GM12878 (cell line): Measurements from ENCODE around the gene AQP2. TPM values are rescaled to one million over a fixed set of nuclear protein-coding genes. Genes with fewer than 3 reads are reported as not detected.

Experiments
- ATAC-seq: fragments of 200-7000 bp; cut with Tn5 transposase; 3 replicates; pipeline ENCODE4 v1.9.1; 2020; ENCODE audit warnings: mild to moderate bottlenecking, moderate library complexity
- BruUV-seq: library from RNA; stranded (reverse); fragments of 400-500 nt; replicated peaks from 2 replicates; lab custom pipeline; 2021; lab: Mats Ljungman, UMichigan
- CTCF ChIA-PET: fragments of 300-600 bp; sonication (Branson Sonifier 250); formaldehyde crosslinking; extraction: SDS; loops from one replicate; lab custom pipeline; 2021; ENCODE audit warnings: inconsistent platforms; lab: Yijun Ruan, JAX
- POLR2A ChIA-PET: fragments of 350-600 bp; formaldehyde crosslinking; extraction: SDS; loops from one replicate; lab custom pipeline; 2021; ENCODE audit warnings: inconsistent platforms; lab: Charles Lee
- RAD21 ChIA-PET: fragments of 300-600 bp; sonication (Branson Sonifier 250); formaldehyde crosslinking; loops from one replicate; lab custom pipeline; 2023; ENCODE audit warnings: antibody characterized with exemption; ENCODE audit not compliant: unreplicated experiment; lab: Charles Lee
- SMC1A ChIA-PET: fragments of 300-600 bp; sonication (Branson Sonifier 250); formaldehyde crosslinking; loops from one replicate; lab custom pipeline; 2023; ENCODE audit not compliant: unreplicated experiment, uncharacterized antibody; lab: Charles Lee
- DNase-seq: peaks from one replicate; pipeline ENCODE4 v3.0.0-alpha.2; 2011; ENCODE audit warnings: low read depth, low spot score
- FAIRE-seq: peaks from 3 replicates; lab custom pipeline; 2011; peaks lifted over from hg19 to GRCh38; lab: Jason Lieb, UNC
- H2AFZ ChIP-seq: 2 replicates; pipeline ENCODE4 v1.6.0; 2011; ENCODE audit warnings: low read depth, low read length, control low read depth; ENCODE audit not compliant: control insufficient read depth
- H3K27ac ChIP-seq: 2 replicates; pipeline ENCODE4 v1.5.1; 2011; ENCODE audit warnings: control low read depth; ENCODE audit not compliant: control insufficient read depth, insufficient read depth
- H3K27me3 ChIP-seq, 2 experiments: replicated peaks in 1 of 2; 2 replicates each; pipeline versions ENCODE4 v1.6.0 to v1.6.1; 2011; ENCODE audit warnings: low read length in 1 of 2; ENCODE audit not compliant: control insufficient read depth in 2 of 2, insufficient read depth in 2 of 2
- H3K36me3 ChIP-seq, 2 experiments: 2 replicates each; pipeline ENCODE4 v1.5.1; 2011; ENCODE audit warnings: low read length in 1 of 2; ENCODE audit not compliant: control insufficient read depth in 2 of 2, insufficient read depth in 2 of 2
- H3K4me1 ChIP-seq: 2 replicates; pipeline ENCODE4 v1.6.1; 2011; ENCODE audit warnings: mild to moderate bottlenecking, low read length, moderate library complexity, mixed read lengths; ENCODE audit not compliant: control insufficient read depth, insufficient read depth
- H3K4me2 ChIP-seq: 2 replicates; pipeline ENCODE4 v1.6.0; 2011; ENCODE audit warnings: control low read depth; ENCODE audit not compliant: control insufficient read depth, insufficient read depth
- H3K4me3 ChIP-seq: fragments of 200-600 bp; sonication (generic); 2 replicates; pipeline ENCODE4 v1.5.1; 2016
- H3K79me2 ChIP-seq: 2 replicates; pipeline ENCODE4 v1.6.0; 2011; ENCODE audit warnings: low read length; ENCODE audit not compliant: control insufficient read depth, insufficient read depth
- H3K9ac ChIP-seq: 2 replicates; pipeline ENCODE4 v1.8.0; 2011; ENCODE audit warnings: low read length, control low read depth, mixed read lengths; ENCODE audit not compliant: control insufficient read depth, insufficient read depth
- H3K9me3 ChIP-seq: replicated peaks from 3 replicates; pipeline ENCODE4 v1.5.1; 2011; ENCODE audit warnings: mild to moderate bottlenecking, low read length; ENCODE audit not compliant: control insufficient read depth, insufficient read depth
- H4K20me1 ChIP-seq: 2 replicates; pipeline ENCODE4 v1.6.0; 2011; ENCODE audit not compliant: control insufficient read depth, insufficient read depth
- BHLHE40 ChIP-seq, 2 experiments: fragments of 450-650 bp in 1 of 2; IDR thresholded peaks; 2 replicates each; pipeline ENCODE4 v1.6.1; 2011 to 2017; ENCODE audit warnings: low read depth in 2 of 2, borderline replicate concordance in 1 of 2, improper control_type of control experiment in 1 of 2, low read length in 1 of 2, mild to moderate bottlenecking in 1 of 2
- CHD2 ChIP-seq: IDR thresholded peaks from 2 replicates; pipeline ENCODE4 v1.6.1; 2011; ENCODE audit warnings: low read depth, low read length, improper control_type of control experiment, borderline replicate concordance
- CHD4 ChIP-seq: fragments of 200-600 bp; sonication (generic); IDR thresholded peaks from 2 replicates; pipeline ENCODE4 v1.6.1; 2016; ENCODE audit warnings: mild to moderate bottlenecking
- DPF2 ChIP-seq: fragments of 450-650 bp; IDR thresholded peaks from 2 replicates; pipeline ENCODE4 v1.6.1; 2017; ENCODE audit warnings: mild to moderate bottlenecking
- FOS ChIP-seq: IDR thresholded peaks from 3 replicates; pipeline ENCODE4 v1.6.1; 2011; ENCODE audit warnings: borderline replicate concordance; ENCODE audit not compliant: insufficient read length; ENCODE audit errors: extremely low read depth
- HDAC6 ChIP-seq: fragments of 200-600 bp; sonication (generic); IDR thresholded peaks from one replicate; pipeline ENCODE4 v1.8.0; 2017; ENCODE audit warnings: antibody characterized with exemption; ENCODE audit not compliant: unreplicated experiment
- IKZF1 ChIP-seq: fragments of 450-650 bp; conservative IDR thresholded peaks from 2 replicates; pipeline ENCODE4 v1.6.1; 2017; ENCODE audit warnings: antibody characterized with exemption, mild to moderate bottlenecking
- NFXL1 ChIP-seq: fragments of 450-650 bp; IDR thresholded peaks from 2 replicates; pipeline ENCODE4 v1.6.1; 2017; ENCODE audit warnings: antibody characterized with exemption, mild to moderate bottlenecking, borderline replicate concordance
- SMC3 ChIP-seq: IDR thresholded peaks from 2 replicates; pipeline ENCODE4 v1.6.1; 2011; ENCODE audit warnings: low read length, improper control_type of control experiment, borderline replicate concordance
- SREBF2 ChIP-seq: IDR thresholded peaks from 2 replicates; pipeline ENCODE4 v1.6.1; 2012; ENCODE audit warnings: mild to moderate bottlenecking, low read length
- YBX1 ChIP-seq: fragments of 450-650 bp; IDR thresholded peaks from 2 replicates; pipeline ENCODE4 v1.6.1; 2016; ENCODE audit warnings: antibody characterized with exemption
- ZNF274 ChIP-seq: IDR thresholded peaks from one replicate; pipeline ENCODE4 v1.8.0; 2011; ENCODE audit not compliant: insufficient read length, insufficient read depth
- ZSCAN29 ChIP-seq: fragments of 450-650 bp; IDR thresholded peaks from 2 replicates; pipeline ENCODE4 v1.6.1; 2017; ENCODE audit warnings: mild to moderate bottlenecking, moderate library complexity
- WGBS: methylation state at CpG from one replicate; pipeline ENCODE4 v1.1.6; 2016; ENCODE audit warnings: low lambda C conversion rate; ENCODE audit not compliant: insufficient replicate concordance, insufficient coverage; ENCODE audit errors: missing lambda C conversion rate; 5-methylcytosine and 5-hydroxymethylcytosine counted together
- in situ Hi-C: fragments of 300-500 bp; cut with MboI; formaldehyde crosslinking; loops from 9 replicates; pipeline ENCODE4 v1.14.3; 2018; ENCODE audit warnings: mixed read lengths
- intact Hi-C: fragments of 100-400 bp; cut with micrococcal nuclease; formaldehyde crosslinking; loops from one replicate; pipeline ENCODE4 v1.14.2; 2022; ENCODE audit not compliant: unreplicated experiment
- polyA plus RNA-seq, 11 experiments: library from polyadenylated mRNA; depleted of rRNA in 4 of 11; unstranded in 6 of 11; stranded (reverse) in 5 of 11; fragments of >200 nt; fragmentation: Nextera tagmentation in 4 of 11; fragmentation: Illumina TruSeq in 1 of 11; extraction: Ambion mirVana in 4 of 11; extraction: Trizol in 1 of 11; gene quantifications; 1 replicate in 1 of 11; 2 replicates in 10 of 11; pipeline versions ENCODE4 v1.2.1 to v1.2.3, GENCODE V29; 2011 to 2016; ENCODE audit warnings: inconsistent platforms in 2 of 11, missing spikeins in 2 of 11, low read depth in 1 of 11
- total RNA-seq, 4 experiments: library from RNA; depleted of rRNA in 3 of 4; stranded (reverse); fragments of >200 nt in 3 of 4; fragmentation: Illumina TruSeq in 1 of 4; extraction: Trizol in 1 of 4; gene quantifications; 2 replicates each; pipeline versions ENCODE4 v1.2.1 to v1.2.3, GENCODE V29; 2013 to 2021
- TF ChIP-seq, protein P1 (sequence below): fragments of 150-350 bp; IDR thresholded peaks from 2 replicates; pipeline ENCODE4 v1.6.1; 2016; ENCODE audit warnings: low read depth, low read length
- TF ChIP-seq, protein P2 (sequence below): fragments of 450-650 bp; conservative IDR thresholded peaks from 2 replicates; pipeline ENCODE4 v1.6.1; 2017; ENCODE audit warnings: mild to moderate bottlenecking, moderate library complexity

Gene AQP2
- total and polyA plus RNA-seq, 10 of the 15 experiments (the other 5 are each of a cell fraction or from before 2014, with no cell fraction given) = not detected

DNA sequence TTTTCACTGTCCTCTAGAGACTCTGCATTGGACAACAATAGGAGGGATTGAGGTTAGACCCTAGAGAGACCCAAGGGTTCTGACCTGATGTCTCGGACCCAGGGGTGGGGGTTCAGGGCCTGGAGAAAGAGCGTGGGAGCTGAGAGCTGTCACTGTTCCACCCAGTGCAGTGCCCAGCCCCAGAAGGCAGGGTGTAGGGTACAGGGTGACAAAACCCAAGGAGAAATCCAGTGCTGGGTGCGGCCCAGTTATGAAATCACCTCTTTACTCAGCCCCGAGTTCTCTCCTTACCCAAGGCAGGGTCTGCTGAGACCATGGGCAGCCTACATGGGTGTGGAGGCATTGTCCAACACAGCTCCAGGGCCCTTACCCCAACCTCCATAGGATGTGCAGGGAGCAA lies 2.6 kb downstream of the AQP2 start:
- no peak overlapping the region for H3K27ac ChIP-seq
- H3K4me3 ChIP-seq = no peak overlapping the region
- BruUV-seq = no TSS peak
- 13% methylated on average over 4 of the region's 4 CpGs for WGBS
- ChIA-PET CTCF (interaction anchor here (1.1 to 1.7 kb wide), 3 partner anchors 8 to 118 kb away, joined by 3 to 4 read pairs (median 4); no protein-coding TSS in a partner anchor), SMC1A (no interaction called here), RAD21 (no interaction called here), POLR2A (no interaction called here)
- H4K20me1 ChIP-seq = no peaks in the 10 kb centered on the region
- no peak; the same call in 1 of the 3 replicates for ATAC-seq
- H3K9ac ChIP-seq = no peak overlapping the region
- in situ Hi-C loops (no loop called here), intact Hi-C loops (no loop called here)
- no peak overlapping the region for H2AFZ ChIP-seq
- no peaks in the 10 kb centered on the region for H3K79me2 ChIP-seq
- TF ChIP-seq ZSCAN29 (no peak), CHD4 (no peak), CHD2 (no peak), IKZF1 (no peak), SMC3 (no peak), NFXL1 (no peak), FOS (no peak), DPF2 (no peak), SREBF2 (no peak), ZNF274 (no peak), YBX1 (no peak), BHLHE40 (IDR thresholded peaks at IDR 0.05; ENCODE audit: borderline replicate concordance in 1 of 2, low read depth in 2 of 2, low read length in 1 of 2) (no peak), HDAC6 (no peak)
- TF ChIP-seq, protein P1, sequence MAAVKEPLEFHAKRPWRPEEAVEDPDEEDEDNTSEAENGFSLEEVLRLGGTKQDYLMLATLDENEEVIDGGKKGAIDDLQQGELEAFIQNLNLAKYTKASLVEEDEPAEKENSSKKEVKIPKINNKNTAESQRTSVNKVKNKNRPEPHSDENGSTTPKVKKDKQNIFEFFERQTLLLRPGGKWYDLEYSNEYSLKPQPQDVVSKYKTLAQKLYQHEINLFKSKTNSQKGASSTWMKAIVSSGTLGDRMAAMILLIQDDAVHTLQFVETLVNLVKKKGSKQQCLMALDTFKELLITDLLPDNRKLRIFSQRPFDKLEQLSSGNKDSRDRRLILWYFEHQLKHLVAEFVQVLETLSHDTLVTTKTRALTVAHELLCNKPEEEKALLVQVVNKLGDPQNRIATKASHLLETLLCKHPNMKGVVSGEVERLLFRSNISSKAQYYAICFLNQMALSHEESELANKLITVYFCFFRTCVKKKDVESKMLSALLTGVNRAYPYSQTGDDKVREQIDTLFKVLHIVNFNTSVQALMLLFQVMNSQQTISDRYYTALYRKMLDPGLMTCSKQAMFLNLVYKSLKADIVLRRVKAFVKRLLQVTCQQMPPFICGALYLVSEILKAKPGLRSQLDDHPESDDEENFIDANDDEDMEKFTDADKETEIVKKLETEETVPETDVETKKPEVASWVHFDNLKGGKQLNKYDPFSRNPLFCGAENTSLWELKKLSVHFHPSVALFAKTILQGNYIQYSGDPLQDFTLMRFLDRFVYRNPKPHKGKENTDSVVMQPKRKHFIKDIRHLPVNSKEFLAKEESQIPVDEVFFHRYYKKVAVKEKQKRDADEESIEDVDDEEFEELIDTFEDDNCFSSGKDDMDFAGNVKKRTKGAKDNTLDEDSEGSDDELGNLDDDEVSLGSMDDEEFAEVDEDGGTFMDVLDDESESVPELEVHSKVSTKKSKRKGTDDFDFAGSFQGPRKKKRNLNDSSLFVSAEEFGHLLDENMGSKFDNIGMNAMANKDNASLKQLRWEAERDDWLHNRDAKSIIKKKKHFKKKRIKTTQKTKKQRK = no peak
- TF ChIP-seq, protein P2, sequence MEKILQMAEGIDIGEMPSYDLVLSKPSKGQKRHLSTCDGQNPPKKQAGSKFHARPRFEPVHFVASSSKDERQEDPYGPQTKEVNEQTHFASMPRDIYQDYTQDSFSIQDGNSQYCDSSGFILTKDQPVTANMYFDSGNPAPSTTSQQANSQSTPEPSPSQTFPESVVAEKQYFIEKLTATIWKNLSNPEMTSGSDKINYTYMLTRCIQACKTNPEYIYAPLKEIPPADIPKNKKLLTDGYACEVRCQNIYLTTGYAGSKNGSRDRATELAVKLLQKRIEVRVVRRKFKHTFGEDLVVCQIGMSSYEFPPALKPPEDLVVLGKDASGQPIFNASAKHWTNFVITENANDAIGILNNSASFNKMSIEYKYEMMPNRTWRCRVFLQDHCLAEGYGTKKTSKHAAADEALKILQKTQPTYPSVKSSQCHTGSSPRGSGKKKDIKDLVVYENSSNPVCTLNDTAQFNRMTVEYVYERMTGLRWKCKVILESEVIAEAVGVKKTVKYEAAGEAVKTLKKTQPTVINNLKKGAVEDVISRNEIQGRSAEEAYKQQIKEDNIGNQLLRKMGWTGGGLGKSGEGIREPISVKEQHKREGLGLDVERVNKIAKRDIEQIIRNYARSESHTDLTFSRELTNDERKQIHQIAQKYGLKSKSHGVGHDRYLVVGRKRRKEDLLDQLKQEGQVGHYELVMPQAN = no peak
- no peak for DNase-seq
- no peak for FAIRE-seq
- H3K4me1 ChIP-seq = no peaks in the 10 kb centered on the region
- H3K9me3 ChIP-seq = no peaks in the 10 kb centered on the region; the same call in 2 of the 3 replicates
- H3K4me2 ChIP-seq = no peak overlapping the region
- no peaks in the 10 kb centered on the region for H3K36me3 ChIP-seq
- H3K27me3 ChIP-seq = peaks cover 8 to 12% of the 10 kb centered on the region in 2 experiments
